Mucosa of descending colon (tissue), 3 donors: ENCODE data around the gene THAP11. TPM values are rescaled to one million over a fixed set of nuclear protein-coding genes. Genes with fewer than 3 reads are reported as not detected.

Experiments used
- ATAC-seq: fragments of 200-7000 bp; cut with Tn5 transposase; one replicate; pipeline ENCODE4 v1.9.1; 2020; ENCODE audit warnings: mild to moderate bottlenecking, moderate library complexity
- DNase-seq, 3 donors: peaks; one replicate each; pipeline ENCODE4 v3.0.0-alpha.2; 2020
- H3K36me3 ChIP-seq: fragments of 200-600 bp; one replicate; pipeline ENCODE4 v1.8.0; 2021; ENCODE audit warnings: low read depth, mild to moderate bottlenecking
- H3K4me1 ChIP-seq: fragments of 200-600 bp; one replicate; pipeline ENCODE4 v1.8.0; 2021; ENCODE audit warnings: low read depth, mild to moderate bottlenecking
- H3K4me3 ChIP-seq: fragments of 200-600 bp; one replicate; pipeline ENCODE4 v1.8.0; 2021; ENCODE audit warnings: mild to moderate bottlenecking
- H3K9me3 ChIP-seq: fragments of 200-600 bp; one replicate; pipeline ENCODE4 v1.8.0; 2021; ENCODE audit warnings: mild to moderate bottlenecking
- intact Hi-C, 2 donors: fragments of 100-400 bp; cut with DNase I in 1 of 2; cut with micrococcal nuclease in 1 of 2; formaldehyde crosslinking; loops; one replicate each; pipeline versions ENCODE4 v1.11.0 to v1.11.1; 2022; cut with DNase I, micrococcal nuclease
- total RNA-seq, 3 donors: library from RNA; stranded (reverse); fragmentation: NEBNext Ultra II Directional in 2 of 3; extraction: Animal tissue kit (Norgen Biotek cat#: 25700) in 2 of 3; gene quantifications; one replicate each; pipeline versions ENCODE4 v1.2.1 to v1.2.4, GENCODE V29; 2021 to 2023
- TF ChIP-seq, protein P1 (sequence below): fragments of 200-600 bp; IDR thresholded peaks from one replicate; pipeline ENCODE4 v1.8.0; 2022; ENCODE audit warnings: antibody characterized with exemption, mild to moderate bottlenecking
- donor health status: DM: no; HTN: no; CAD: no; lungs with moderate emphysema.
- donor health status: DM: no; HTN: no; CAD: no.
- donor health status: DM: no; HTN: yes; CAD: no.

Gene THAP11
- total RNA-seq, 3 donors from 2014 or later = 18.1 to 43.3 (median 20.5) TPM

DNA sequence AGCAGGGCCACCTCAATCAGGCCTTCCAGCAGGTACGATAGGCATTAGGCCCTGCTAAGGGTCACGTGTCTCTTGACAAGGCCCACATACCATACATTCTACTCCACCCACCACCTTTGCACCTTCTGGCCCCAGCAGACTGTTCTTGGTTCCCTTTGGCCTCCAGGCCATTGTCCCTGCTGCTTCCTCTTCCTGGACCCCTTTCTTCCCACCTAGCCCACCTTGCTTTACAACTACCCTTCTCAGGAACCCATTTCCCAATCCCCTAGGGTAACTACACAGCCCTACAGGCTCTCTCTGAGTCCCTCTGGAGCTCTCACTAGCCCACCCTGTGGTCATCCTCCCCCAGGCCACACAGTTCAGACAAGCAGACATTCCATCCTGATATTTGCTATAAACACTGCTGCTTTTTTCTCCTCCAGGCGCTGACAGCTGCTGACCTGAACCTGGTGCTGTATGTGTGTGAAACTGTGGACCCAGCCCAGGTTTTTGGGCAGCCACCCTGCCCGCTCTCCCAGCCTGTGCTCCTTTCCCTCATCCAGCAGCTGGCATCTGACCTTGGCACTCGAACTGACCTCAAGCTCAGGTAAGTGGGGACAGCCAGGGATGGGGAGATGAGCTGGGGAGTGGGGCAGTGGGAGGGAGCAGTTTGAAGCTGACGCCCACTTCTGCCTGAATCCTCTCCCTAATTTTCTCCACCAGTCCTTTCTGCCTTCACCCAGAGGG lies 41.2 kb downstream of the THAP11 start:
- ATAC-seq (peak; percentile 75), DNase-seq (no peak)
- H3K4me3 ChIP-seq = no peak overlapping the region
- intact Hi-C loops = loop anchor here in 1 of 2 donors (10.0 kb wide), 1 partner anchor 51 kb away; the partner anchor contains the start of genes CTRL and PSMB10
- no peaks in the 10 kb centered on the region for H3K4me1 ChIP-seq
- H3K9me3 ChIP-seq = no peaks in the 10 kb centered on the region
- TF ChIP-seq, protein P1, sequence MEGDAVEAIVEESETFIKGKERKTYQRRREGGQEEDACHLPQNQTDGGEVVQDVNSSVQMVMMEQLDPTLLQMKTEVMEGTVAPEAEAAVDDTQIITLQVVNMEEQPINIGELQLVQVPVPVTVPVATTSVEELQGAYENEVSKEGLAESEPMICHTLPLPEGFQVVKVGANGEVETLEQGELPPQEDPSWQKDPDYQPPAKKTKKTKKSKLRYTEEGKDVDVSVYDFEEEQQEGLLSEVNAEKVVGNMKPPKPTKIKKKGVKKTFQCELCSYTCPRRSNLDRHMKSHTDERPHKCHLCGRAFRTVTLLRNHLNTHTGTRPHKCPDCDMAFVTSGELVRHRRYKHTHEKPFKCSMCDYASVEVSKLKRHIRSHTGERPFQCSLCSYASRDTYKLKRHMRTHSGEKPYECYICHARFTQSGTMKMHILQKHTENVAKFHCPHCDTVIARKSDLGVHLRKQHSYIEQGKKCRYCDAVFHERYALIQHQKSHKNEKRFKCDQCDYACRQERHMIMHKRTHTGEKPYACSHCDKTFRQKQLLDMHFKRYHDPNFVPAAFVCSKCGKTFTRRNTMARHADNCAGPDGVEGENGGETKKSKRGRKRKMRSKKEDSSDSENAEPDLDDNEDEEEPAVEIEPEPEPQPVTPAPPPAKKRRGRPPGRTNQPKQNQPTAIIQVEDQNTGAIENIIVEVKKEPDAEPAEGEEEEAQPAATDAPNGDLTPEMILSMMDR = no peak
- peaks cover 17% of the 10 kb centered on the region for H3K36me3 ChIP-seq

DNA sequence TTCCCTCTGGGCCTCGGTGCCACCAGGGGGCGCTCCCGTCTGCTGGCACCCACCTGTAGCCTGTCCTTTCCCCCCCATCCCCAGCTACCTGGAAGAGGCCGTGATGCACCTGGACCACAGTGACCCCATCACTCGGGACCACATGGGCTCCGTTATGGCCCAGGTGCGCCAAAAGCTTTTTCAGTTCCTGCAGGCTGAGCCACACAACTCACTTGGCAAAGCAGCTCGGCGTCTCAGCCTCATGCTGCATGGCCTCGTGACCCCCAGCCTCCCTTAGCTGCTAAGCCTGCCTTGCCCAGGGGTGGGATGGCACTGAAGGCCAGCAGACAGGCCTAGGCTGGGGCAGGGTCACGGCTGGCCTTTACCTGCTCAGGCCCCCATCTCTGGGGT lies 41.7 kb downstream of the THAP11 start:
- Histone ChIP-seq H3K4me1 (no peaks in the 10 kb centered on the region), H3K9me3 (no peaks in the 10 kb centered on the region), H3K36me3 (peaks cover 13% of the 10 kb centered on the region), H3K4me3 (no peak overlapping the region)
- DNase-seq (peak in 2 of 3 donors; percentile 77 to 79), ATAC-seq (peak; percentile 73)
- intact Hi-C loops = loop anchor here in 1 of 2 donors (10.0 kb wide), 1 partner anchor 51 kb away; the partner anchor contains the start of genes CTRL and PSMB10
- TF ChIP-seq, protein P1 = peak; percentile 78

DNA sequence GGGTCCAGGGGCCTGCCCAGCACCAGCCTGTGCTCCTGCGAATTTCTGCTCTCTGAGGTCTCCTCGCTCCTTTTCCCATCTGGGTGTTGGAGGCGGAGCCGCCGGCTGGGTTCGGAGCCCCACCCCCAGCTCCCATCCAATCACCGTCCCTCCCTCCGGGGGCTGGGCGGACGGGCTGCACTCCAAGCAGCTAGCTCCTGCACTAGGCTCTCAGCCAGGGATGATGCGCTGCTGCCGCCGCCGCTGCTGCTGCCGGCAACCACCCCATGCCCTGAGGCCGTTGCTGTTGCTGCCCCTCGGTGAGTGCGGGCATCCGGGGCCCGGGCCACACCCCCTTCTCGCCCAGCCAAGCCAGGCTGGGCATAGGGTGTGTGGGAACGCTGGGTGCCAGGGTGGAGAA lies 42.6 kb downstream of the THAP11 start, which contains the start of gene NRN1L:
NRN1L (plus strand) TSS at position 202 of the 400 bp plus-strand sequence; CDS start at position 221, 19 bp downstream.
- intact Hi-C loops = loop anchor here in 1 of 2 donors (10.0 kb wide), 1 partner anchor 50 kb away; the partner anchor contains the start of genes CTRL and PSMB10
- TF ChIP-seq, protein P1 = no peak
- H3K4me1 ChIP-seq = no peaks in the 10 kb centered on the region
- DNase-seq (peak; percentile 73 to 80 (median 80)), ATAC-seq (peak; percentile 64)
- H3K36me3 ChIP-seq = peaks cover 4% of the 10 kb centered on the region
- no peak within 1 kb of the TSS for H3K4me3 ChIP-seq
- no peaks in the 10 kb centered on the region for H3K9me3 ChIP-seq

DNA sequence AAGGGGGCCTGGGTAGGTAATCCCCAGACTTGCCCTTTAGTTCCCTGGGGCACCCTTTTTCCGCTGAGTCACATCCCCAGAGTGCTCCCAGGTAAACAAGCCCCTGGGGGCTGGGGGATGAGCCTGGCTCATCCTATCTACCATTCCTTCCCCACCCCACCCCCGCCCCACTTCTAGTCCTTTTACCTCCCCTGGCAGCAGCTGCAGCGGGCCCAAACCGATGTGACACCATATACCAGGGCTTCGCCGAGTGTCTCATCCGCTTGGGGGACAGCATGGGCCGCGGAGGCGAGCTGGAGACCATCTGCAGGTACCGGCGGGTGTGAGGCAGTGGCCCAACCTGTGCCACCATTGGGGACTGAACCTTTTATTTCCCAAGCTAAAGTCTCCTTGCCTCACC lies 43.4 kb downstream of the THAP11 start:
- ATAC-seq = no peak
- H3K36me3 ChIP-seq = peaks cover under 1% of the 10 kb centered on the region

DNA sequence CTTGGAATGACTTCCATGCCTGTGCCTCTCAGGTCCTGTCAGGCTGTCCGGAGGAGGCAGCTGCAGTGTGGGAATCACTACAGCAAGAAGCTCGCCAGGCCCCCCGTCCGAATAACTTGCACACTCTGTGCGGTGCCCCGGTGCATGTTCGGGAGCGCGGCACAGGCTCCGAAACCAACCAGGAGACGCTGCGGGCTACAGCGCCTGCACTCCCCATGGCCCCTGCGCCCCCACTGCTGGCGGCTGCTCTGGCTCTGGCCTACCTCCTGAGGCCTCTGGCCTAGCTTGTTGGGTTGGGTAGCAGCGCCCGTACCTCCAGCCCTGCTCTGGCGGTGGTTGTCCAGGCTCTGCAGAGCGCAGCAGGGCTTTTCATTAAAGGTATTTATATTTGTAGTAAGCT lies 43.9 kb downstream of the THAP11 start:
- ATAC-seq = no peak
- H3K4me3 ChIP-seq = no peak overlapping the region
- no peak for DNase-seq
- intact Hi-C loops = loop anchor here in 1 of 2 donors (10.0 kb wide), 1 partner anchor 49 kb away; the partner anchor contains the start of genes CTRL and PSMB10
- no peaks in the 10 kb centered on the region for H3K36me3 ChIP-seq
- H3K4me1 ChIP-seq = no peaks in the 10 kb centered on the region
- no peaks in the 10 kb centered on the region for H3K9me3 ChIP-seq
- TF ChIP-seq, protein P1 = no peak

More for the DNA sequence above, 43.4 kb downstream of the THAP11 start:
- TF ChIP-seq, protein P1 = no peak
- intact Hi-C loops = loop anchor here in 1 of 2 donors (10.0 kb wide), 1 partner anchor 49 kb away; the partner anchor contains the start of genes CTRL and PSMB10
- Histone ChIP-seq H3K4me3 (no peak overlapping the region), H3K4me1 (no peaks in the 10 kb centered on the region), H3K9me3 (no peaks in the 10 kb centered on the region)
- no peak for DNase-seq
